Stimulated activated naive CD8-positive, alpha-beta T cell treated with anti-CD3 and anti-CD28 coated beads, Interleukin-15, Interleukin-2, amounts not matched to agents 100 ng/mL and 50 ng/mL, for 24 hours (primary cell): ENCODE results near the gene LHFPL4.
"Not testable (repeated sequence)": the region's sequence is repeated elsewhere in the genome, so short reads cannot be mapped to it uniquely, and the experiment has no call there.

ENCODE experiments used
- H3K27ac Mint-ChIP-seq: one replicate; pipeline ENCODE4 v1.8.0; 2021; ENCODE audit warnings: mild to moderate bottlenecking, mixed read lengths
- H3K27me3 Mint-ChIP-seq: one replicate; pipeline ENCODE4 v1.8.0; 2021; ENCODE audit warnings: mixed read lengths
- H3K36me3 Mint-ChIP-seq: one replicate; pipeline ENCODE4 v1.8.0; 2021; ENCODE audit warnings: low read depth, mixed read lengths
- H3K4me1 Mint-ChIP-seq: one replicate; pipeline ENCODE4 v1.8.0; 2021; ENCODE audit warnings: low read depth, mixed read lengths
- H3K4me3 Mint-ChIP-seq: one replicate; pipeline ENCODE4 v1.8.0; 2021; ENCODE audit warnings: mild to moderate bottlenecking, mixed read lengths
- H3K9me3 Mint-ChIP-seq: one replicate; pipeline ENCODE4 v1.8.0; 2021; ENCODE audit warnings: mixed read lengths

LHFPL4 gene

DNA sequence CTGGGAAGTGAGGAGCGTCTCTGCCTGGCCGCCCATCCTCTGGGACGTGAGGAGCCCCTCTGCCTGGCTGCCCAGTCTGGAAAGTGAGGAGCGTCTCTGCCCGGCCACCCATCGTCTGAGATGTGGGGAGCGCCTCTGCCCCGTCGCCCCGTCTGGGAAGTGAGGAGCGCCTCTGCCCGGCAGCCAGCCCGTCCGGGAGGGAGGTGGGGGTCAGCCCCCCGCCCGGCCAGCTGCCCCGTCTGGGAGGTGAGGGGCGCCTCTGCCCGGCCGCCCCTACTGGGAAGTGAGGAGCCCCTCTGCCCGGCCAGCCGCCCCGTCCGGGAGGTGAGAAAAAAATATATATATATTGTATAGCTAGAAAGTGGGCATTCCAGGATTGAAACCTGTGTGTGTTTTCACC lies 6.4 kb upstream of the LHFPL4 start:
- not testable (repeated sequence) for H3K36me3 Mint-ChIP-seq, H3K9me3 Mint-ChIP-seq, H3K4me1 Mint-ChIP-seq, H3K27ac Mint-ChIP-seq, H3K4me3 Mint-ChIP-seq
- H3K27me3 Mint-ChIP-seq, result peaks cover 25% of the 10 kb centered on the region

DNA sequence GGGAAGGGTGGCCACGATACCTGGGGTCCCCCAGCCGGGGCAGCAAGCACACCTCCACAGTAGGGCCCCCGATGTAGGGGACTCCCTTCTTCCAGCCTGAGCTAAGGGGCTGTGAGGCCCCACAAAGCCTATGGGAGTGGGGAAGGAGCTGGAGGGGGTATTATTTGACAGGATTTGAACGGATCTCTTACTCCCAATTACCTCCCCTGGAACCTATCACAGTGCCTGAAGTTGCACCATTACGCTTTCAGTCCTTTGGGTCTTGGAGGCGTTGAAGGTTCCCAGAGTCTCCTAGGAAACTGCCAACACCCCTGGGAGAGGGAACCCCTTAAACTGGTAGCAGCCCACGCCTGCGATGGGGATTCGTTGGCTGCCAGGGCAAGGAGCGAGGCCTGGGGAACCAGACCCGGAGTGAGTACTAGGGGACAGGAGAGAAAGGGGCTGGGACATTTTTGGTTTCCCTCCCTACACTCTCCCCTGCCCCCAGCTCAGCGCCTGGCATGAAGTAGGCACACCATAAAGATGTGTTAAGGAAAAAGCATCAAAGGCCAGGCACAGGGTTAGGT lies 409 bp upstream of the LHFPL4 start:
- H3K9me3 Mint-ChIP-seq, result no peaks in the 10 kb centered on the region

DNA sequence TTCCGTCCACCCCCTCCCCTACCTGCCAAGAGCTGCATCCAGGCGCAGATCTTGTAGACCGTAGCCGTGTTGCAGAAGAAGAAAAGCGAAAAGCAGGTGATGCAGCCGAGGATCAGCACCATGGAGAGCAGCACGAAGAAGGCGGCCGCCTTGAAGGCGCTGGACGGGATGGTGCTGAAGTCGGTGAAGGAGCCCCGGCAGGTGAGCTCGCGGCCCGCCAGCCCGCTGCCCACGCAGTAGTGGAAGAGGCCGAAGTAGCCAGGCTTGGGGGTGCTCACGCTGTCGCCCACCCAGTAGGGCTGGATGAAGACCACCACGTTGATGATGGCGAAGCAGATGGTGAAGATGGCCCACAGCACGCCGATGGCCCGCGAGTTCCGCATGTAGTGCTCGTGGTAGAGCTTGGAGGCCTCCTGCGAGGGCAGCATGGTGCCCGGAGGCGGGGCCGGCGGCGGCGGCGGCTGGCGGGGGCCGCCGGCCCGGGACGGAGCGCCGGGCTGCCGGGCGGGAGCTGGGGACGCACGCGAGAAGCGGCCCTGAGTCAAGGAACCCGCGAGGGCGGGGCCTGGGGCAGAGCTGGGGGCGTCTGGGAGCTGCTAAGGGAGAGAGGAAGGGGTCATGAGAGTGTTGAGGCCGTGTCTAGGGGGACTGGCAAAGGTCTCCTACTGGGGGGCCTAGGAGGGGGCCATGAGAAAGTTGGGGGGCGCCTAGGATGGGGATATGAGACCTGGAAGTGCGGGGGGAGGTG lies 1.2 kb downstream of the LHFPL4 start:
- H3K27ac Mint-ChIP-seq, result no peak overlapping the region
- H3K9me3 Mint-ChIP-seq, result no peaks in the 10 kb centered on the region
- peaks cover 61% of the 10 kb centered on the region for H3K27me3 Mint-ChIP-seq
- H3K4me1 Mint-ChIP-seq, result peaks cover 2% of the 10 kb centered on the region
- H3K36me3 Mint-ChIP-seq, result peaks cover 4% of the 10 kb centered on the region
- H3K4me3 Mint-ChIP-seq, result no peak overlapping the region

More for the DNA sequence above, 409 bp upstream of the LHFPL4 start:
- Mint-ChIP-seq H3K27me3 (peaks cover 59% of the 10 kb centered on the region), H3K4me3 (no peak overlapping the region), H3K4me1 (peaks cover 2% of the 10 kb centered on the region), H3K27ac (no peak overlapping the region), H3K36me3 (peaks cover 4% of the 10 kb centered on the region)

DNA sequence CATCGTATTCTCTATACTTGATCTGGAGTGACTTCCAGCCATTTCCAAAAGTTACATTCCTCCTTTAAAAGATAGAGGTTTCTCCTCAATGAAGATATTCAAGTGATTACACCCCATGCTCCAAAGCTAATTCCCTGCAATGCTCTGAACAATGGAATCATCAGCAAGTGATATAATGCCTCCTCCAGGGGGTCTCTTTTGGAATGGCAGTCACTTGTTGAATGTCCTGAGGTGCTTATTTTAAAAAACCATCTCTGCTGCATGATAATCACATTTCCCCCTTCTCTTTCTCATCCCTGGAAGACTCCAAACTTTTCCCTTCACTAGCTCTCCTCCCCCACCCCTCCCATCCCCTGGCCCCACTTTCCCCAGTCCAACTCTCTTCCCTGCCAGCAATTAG lies 2.6 kb downstream of the LHFPL4 start:
- peaks cover 4% of the 10 kb centered on the region for H3K36me3 Mint-ChIP-seq

DNA sequence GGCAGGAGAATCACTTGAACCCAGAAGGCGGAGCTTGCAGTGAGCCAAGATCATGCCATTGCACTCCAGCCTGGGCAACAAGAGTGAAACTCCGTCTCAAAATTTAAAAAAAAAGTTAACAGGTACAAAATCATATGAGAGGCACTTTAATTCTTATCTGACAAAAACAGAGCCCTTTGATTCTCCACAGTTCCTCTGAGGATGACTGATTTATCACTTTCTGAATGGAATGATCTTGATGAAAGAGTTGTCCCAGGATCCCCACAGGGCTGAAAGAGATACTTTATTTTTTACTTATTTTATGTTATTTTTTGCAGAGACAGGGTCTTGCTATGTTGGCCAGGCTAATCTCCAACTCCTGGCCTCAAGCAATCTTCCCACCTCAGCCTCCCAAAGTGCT lies 4.0 kb downstream of the LHFPL4 start:
- no peak overlapping the region for H3K4me3 Mint-ChIP-seq
- H3K9me3 Mint-ChIP-seq, result no peaks in the 10 kb centered on the region
- peaks cover 50% of the 10 kb centered on the region for H3K27me3 Mint-ChIP-seq
- H3K36me3 Mint-ChIP-seq, result peaks cover 4% of the 10 kb centered on the region
- H3K27ac Mint-ChIP-seq, result no peak overlapping the region
- peaks cover 2% of the 10 kb centered on the region for H3K4me1 Mint-ChIP-seq

More for the DNA sequence above, 2.6 kb downstream of the LHFPL4 start:
- no peak overlapping the region for H3K27ac Mint-ChIP-seq
- no peaks in the 10 kb centered on the region for H3K9me3 Mint-ChIP-seq
- H3K4me1 Mint-ChIP-seq, result peaks cover 2% of the 10 kb centered on the region
- H3K4me3 Mint-ChIP-seq, result no peak overlapping the region
- peaks cover 57% of the 10 kb centered on the region for H3K27me3 Mint-ChIP-seq

DNA sequence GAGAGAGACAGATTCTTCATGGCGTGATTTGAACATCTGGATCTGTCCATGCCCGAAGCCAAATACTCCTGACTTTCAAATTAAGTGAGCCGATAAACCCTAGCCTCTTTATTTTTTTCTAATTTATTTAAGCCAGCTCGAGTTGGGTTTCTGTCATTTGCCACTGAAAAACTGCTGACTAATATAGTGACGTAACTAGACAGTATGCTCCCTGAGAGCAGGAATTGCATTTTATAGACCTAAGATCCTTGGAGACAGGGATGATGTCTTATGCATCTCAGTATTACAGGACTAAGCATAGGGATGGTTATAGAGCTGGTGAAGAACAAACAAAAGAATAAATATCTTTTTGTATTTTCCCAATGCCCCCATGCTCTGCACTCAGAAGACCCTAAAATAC lies 4.6 kb downstream of the LHFPL4 start:
- peaks cover 49% of the 10 kb centered on the region for H3K27me3 Mint-ChIP-seq
- no peaks in the 10 kb centered on the region for H3K9me3 Mint-ChIP-seq
- peaks cover 2% of the 10 kb centered on the region for H3K4me1 Mint-ChIP-seq
- peaks cover 4% of the 10 kb centered on the region for H3K36me3 Mint-ChIP-seq
- no peak overlapping the region for H3K4me3 Mint-ChIP-seq
- H3K27ac Mint-ChIP-seq, result no peak overlapping the region

DNA sequence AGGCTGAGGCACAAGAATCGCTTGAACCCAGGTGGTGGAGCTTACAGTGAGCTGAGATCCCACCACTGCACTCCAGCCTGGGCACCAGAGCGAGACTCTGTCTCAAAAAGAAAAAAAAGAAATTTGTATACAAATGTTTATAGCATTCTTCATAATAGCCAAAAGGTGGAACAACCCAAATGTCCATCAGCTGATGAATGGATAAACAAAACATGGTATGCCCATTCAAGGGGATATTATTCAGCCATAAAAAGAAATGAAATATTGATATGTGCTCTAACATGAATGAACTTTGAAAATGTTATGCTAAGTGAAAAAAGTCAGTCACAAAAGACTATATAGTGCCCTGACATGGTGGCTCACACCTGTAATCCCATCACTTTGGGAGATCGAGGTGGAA lies 11.4 kb downstream of the LHFPL4 start:
- no peaks in the 10 kb centered on the region for H3K4me1 Mint-ChIP-seq
- H3K27ac Mint-ChIP-seq, result no peak overlapping the region
- peaks cover 18% of the 10 kb centered on the region for H3K27me3 Mint-ChIP-seq
- no peaks in the 10 kb centered on the region for H3K9me3 Mint-ChIP-seq
- no peak overlapping the region for H3K4me3 Mint-ChIP-seq
- H3K36me3 Mint-ChIP-seq, result no peaks in the 10 kb centered on the region

DNA sequence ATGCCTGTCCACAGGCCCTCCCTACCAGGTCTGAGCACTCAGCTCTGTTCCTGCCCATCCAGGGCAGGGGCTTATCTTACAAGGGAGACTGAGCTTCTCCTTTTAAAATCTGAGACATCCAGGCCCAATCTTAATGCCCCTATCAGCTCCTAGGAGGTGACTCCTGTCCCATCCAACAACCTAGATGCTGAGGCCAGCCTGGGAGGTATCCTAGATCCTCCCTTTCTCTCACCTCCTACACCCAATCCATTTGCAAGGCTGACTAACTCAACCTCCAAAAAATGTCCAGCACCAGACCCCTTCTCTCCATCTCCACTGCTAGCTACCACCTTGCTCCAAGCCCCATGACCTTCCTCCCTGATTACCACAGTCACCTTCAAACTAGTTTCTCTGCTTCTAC lies 17.4 kb downstream of the LHFPL4 start:
- H3K27ac Mint-ChIP-seq, result no peak overlapping the region
- H3K36me3 Mint-ChIP-seq, result no peaks in the 10 kb centered on the region
- peaks cover 11% of the 10 kb centered on the region for H3K27me3 Mint-ChIP-seq
- H3K4me1 Mint-ChIP-seq, result no peaks in the 10 kb centered on the region
- no peaks in the 10 kb centered on the region for H3K9me3 Mint-ChIP-seq
- no peak overlapping the region for H3K4me3 Mint-ChIP-seq

DNA sequence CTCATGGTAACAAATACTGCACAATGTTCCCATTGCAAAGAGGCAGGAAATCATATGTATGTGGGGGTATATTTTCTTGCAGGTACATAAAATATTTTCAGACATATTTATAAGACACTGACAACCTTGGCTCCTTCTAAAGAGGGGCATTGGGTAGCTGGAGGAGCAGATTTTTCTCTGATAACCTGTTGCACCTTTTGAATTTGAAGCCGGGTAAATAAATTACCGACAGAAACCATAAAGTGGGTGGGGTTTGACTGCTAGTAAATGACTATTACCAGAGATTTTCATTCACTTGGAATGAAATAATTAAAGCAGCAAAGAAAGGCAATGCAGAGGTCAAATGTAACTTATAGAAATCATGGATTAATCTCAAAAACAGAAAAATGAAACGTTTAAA lies 19.2 kb downstream of the LHFPL4 start:
- peaks cover 10% of the 10 kb centered on the region for H3K27me3 Mint-ChIP-seq
- H3K4me3 Mint-ChIP-seq, result no peak overlapping the region
- no peaks in the 10 kb centered on the region for H3K4me1 Mint-ChIP-seq
- no peaks in the 10 kb centered on the region for H3K36me3 Mint-ChIP-seq
- H3K27ac Mint-ChIP-seq, result no peak overlapping the region
- no peaks in the 10 kb centered on the region for H3K9me3 Mint-ChIP-seq

DNA sequence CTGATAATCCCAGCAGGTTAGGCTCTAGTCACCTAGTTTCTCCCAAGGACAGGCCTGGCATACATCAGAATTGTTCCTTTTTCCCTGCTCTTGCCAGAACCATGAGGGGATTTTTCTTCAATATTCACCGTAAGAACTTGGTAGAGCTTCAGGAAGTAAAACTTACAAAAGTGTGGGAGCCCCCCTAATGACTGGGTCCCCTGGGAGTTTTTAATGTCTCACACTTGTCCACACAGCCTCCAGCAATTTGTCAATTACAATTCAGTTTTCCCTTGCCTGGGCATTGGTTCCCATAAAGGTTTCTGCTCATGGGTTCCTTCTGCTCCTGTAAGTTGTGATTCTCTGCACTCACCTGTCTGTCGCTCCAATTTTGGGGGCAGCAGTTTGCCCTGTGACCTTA lies 28.5 kb downstream of the LHFPL4 start:
- peaks cover 33% of the 10 kb centered on the region for H3K27me3 Mint-ChIP-seq
- no peaks in the 10 kb centered on the region for H3K9me3 Mint-ChIP-seq
- no peaks in the 10 kb centered on the region for H3K36me3 Mint-ChIP-seq
- no peak overlapping the region for H3K4me3 Mint-ChIP-seq
- H3K4me1 Mint-ChIP-seq, result no peaks in the 10 kb centered on the region
- no peak overlapping the region for H3K27ac Mint-ChIP-seq

DNA sequence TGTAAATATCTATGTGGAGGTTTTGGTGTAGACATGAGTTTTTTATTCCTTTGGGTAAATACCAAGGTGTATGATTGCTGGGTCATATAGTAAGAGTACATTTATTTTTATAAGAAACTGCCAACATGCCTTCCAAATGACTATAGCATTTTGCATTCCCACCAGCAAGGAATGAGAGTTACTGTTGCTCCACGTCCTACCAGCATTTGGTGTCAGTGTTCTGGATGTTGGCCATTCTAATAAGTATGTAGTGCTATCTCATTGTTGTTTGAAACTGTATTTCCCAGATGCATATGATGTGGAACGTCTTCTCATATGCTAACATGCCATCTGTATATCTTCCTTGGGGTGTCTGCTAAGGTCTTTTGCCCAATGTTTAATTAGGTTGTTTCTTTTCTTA lies 38.7 kb downstream of the LHFPL4 start:
- Mint-ChIP-seq H3K4me3 (no peak overlapping the region), H3K27me3 (peaks cover 25% of the 10 kb centered on the region), H3K9me3 (no peaks in the 10 kb centered on the region), H3K4me1 (no peaks in the 10 kb centered on the region), H3K27ac (no peak overlapping the region), H3K36me3 (no peaks in the 10 kb centered on the region)

DNA sequence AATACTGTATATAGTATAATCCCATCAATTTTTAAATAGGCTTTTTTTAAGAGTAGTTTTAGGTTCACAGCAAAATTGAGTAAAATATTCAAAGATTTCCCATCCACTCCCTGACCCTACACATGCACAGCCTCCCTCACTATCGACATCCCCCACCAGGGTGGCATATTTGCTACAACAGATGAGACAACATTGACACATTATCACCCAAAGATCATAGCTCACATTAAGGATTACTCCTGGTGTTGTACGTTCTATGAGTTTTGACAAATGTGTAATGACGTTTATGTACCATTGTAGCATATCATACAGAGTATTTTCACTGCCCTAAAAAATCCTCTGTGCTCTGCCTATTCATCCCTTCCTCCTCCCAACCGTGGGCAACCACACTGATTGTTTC lies 39.3 kb downstream of the LHFPL4 start:
- Mint-ChIP-seq H3K27me3 (peaks cover 27% of the 10 kb centered on the region), H3K4me1 (no peaks in the 10 kb centered on the region), H3K36me3 (no peaks in the 10 kb centered on the region), H3K9me3 (no peaks in the 10 kb centered on the region), H3K27ac (no peak overlapping the region), H3K4me3 (no peak overlapping the region)

DNA sequence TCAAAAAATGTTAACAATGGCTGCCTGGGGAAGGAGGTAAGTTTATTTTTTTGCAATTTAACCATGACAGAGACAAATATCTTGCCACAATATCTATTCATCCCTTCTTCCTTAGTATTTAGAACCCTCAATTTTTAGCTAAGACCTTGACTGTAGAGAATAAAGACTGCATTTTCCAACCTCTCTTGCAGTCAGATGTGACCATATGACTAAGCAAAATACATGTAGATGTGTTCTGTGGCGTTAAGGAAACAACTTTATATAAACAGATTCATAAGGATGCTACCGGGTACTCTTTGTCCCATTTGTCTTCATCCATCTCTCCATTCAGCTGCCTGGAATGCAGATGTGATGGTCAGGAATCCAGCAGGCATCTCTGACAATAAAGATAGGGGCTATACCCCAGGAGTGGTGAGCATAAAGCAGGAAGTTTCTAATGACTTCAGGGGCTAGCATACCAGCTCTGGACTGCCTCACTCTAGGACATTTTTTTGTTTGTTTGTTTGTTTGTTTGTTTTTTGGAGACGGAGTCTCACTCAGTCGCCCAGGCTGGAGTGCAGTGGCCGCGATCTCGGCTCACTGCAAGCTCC lies 41.1 kb downstream of the LHFPL4 start:
- Mint-ChIP-seq H3K4me3 (no peak overlapping the region), H3K9me3 (no peaks in the 10 kb centered on the region), H3K4me1 (no peaks in the 10 kb centered on the region), H3K27me3 (peaks cover 29% of the 10 kb centered on the region), H3K36me3 (no peaks in the 10 kb centered on the region), H3K27ac (no peak overlapping the region)

DNA sequence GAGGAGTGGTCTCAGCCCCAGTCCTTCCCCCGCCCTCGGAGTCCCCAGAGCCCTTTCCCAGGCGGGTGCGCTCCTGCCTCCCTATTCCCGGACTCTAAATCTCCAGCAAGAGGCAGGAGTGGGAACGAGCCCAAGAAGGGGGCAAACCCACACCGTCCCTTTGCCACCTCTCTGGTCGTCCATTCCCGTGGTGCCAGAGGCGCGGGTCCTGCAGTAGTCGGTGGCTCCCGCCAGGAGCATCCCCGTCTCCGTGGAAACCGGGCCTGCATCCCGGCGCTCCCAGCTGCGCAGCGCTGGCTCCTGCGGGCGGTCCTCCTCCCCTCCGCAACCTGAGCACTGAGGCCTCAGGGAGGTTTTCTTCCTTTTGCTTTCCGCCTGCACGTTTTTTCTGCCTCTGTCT lies 44.8 kb downstream of the LHFPL4 start:
- no peak overlapping the region for H3K27ac Mint-ChIP-seq
- H3K9me3 Mint-ChIP-seq, result no peaks in the 10 kb centered on the region
- H3K36me3 Mint-ChIP-seq, result no peaks in the 10 kb centered on the region
- H3K4me3 Mint-ChIP-seq, result no peak overlapping the region
- H3K27me3 Mint-ChIP-seq, result peaks cover 26% of the 10 kb centered on the region
- H3K4me1 Mint-ChIP-seq, result no peaks in the 10 kb centered on the region

DNA sequence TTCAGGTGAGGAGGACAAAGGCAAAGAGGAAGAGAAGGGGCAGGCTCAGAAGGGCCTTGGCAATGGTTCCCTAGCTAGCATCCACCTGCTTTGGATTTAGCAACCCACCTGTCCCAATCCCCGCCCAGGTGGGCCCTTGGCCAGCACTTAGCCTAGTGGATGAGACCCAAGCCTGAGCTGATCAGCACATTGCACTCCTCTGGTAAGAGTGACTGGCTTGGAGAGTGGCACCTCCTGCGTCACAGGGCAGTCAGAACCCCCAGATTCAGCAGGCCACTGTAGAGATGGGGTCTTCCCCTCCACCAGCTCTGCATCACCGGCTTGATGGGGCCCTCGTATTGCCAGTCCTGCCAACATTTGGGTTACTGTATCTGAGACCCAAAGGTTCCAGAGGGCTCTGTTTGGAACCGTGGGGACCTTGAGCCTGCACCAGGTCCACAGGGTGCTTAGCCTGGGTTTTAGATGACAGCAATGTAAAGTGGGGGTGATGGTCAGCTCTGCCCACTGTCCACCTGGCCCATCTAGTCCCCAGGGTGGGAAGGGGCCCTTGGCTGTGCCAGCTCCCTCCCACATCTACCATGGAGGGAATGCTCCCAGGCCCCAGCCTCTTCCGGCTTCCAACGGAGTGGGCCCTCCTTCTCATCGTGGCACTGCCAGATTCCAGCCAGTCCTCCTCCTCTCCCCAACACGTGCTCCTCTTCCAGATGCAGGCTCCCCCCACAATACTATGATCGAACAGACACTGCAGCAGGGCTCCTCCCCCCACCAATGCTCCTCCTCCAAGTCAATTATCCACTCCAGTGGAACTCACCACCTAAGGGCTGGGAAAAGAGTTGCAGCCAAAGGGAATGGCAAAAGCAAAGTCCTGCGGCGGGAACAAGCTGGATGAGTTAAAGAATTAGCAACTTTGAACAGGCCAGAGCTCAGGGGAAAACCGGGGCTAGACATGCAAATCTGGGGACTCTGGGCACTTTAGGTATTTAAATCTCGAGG lies 45.7 kb downstream of the LHFPL4 start:
- Mint-ChIP-seq H3K4me1 (no peaks in the 10 kb centered on the region), H3K9me3 (no peaks in the 10 kb centered on the region), H3K27ac (no peak overlapping the region), H3K36me3 (no peaks in the 10 kb centered on the region), H3K4me3 (no peak overlapping the region), H3K27me3 (peaks cover 24% of the 10 kb centered on the region)
